PFSK-1 (cell line): Measurements from ENCODE around the gene DBNL.

Experiments
- FOXP2 ChIP-seq: optimal IDR thresholded peaks from 2 replicates; pipeline ENCODE3; 2011; ENCODE audit warnings: borderline replicate concordance, control low read depth, inconsistent platforms; ENCODE audit not compliant: insufficient read depth; ENCODE audit errors: extremely low read length, extremely low read depth
- POLR2AphosphoS5 ChIP-seq: IDR thresholded peaks from 2 replicates; pipeline ENCODE4 v1.6.1; 2012; ENCODE audit warnings: low read depth, mild to moderate bottlenecking, control low read depth, low read length, moderate library complexity
- SIN3A ChIP-seq: IDR thresholded peaks from 2 replicates; pipeline ENCODE4 v1.6.1; 2012; ENCODE audit warnings: mild to moderate bottlenecking, low read length, moderate library complexity, borderline replicate concordance; ENCODE audit not compliant: insufficient read depth
- TAF1 ChIP-seq: IDR thresholded peaks from 2 replicates; pipeline ENCODE4 v1.6.1; 2012; ENCODE audit warnings: low read length, control low read depth, borderline replicate concordance; ENCODE audit not compliant: insufficient read depth
- TF ChIP-seq, protein P1 (sequence below), 2 experiments: IDR thresholded peaks; 2 replicates each; pipeline versions ENCODE4 v1.6.1 to v1.8.0; 2011 to 2012; ENCODE audit warnings: low read depth in 2 of 2, low read length in 2 of 2, control low read depth in 1 of 2, inconsistent platforms in 1 of 2, mild to moderate bottlenecking in 1 of 2, moderate library complexity in 1 of 2; ENCODE audit not compliant: insufficient read depth in 1 of 2

The DBNL gene

GRCh38 chr7:44060948-44061644 lies 16.6 kb downstream of the DBNL start:
- TF ChIP-seq TAF1 (no peak), POLR2AphosphoS5 (no peak), SIN3A (no peak), FOXP2 (no peak)
- TF ChIP-seq, protein P1, sequence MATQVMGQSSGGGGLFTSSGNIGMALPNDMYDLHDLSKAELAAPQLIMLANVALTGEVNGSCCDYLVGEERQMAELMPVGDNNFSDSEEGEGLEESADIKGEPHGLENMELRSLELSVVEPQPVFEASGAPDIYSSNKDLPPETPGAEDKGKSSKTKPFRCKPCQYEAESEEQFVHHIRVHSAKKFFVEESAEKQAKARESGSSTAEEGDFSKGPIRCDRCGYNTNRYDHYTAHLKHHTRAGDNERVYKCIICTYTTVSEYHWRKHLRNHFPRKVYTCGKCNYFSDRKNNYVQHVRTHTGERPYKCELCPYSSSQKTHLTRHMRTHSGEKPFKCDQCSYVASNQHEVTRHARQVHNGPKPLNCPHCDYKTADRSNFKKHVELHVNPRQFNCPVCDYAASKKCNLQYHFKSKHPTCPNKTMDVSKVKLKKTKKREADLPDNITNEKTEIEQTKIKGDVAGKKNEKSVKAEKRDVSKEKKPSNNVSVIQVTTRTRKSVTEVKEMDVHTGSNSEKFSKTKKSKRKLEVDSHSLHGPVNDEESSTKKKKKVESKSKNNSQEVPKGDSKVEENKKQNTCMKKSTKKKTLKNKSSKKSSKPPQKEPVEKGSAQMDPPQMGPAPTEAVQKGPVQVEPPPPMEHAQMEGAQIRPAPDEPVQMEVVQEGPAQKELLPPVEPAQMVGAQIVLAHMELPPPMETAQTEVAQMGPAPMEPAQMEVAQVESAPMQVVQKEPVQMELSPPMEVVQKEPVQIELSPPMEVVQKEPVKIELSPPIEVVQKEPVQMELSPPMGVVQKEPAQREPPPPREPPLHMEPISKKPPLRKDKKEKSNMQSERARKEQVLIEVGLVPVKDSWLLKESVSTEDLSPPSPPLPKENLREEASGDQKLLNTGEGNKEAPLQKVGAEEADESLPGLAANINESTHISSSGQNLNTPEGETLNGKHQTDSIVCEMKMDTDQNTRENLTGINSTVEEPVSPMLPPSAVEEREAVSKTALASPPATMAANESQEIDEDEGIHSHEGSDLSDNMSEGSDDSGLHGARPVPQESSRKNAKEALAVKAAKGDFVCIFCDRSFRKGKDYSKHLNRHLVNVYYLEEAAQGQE (IDR thresholded peaks at IDR 0.05; ENCODE audit: insufficient read depth in 1 of 2, low read depth in 2 of 2, low read length in 2 of 2): no peak

DNA sequence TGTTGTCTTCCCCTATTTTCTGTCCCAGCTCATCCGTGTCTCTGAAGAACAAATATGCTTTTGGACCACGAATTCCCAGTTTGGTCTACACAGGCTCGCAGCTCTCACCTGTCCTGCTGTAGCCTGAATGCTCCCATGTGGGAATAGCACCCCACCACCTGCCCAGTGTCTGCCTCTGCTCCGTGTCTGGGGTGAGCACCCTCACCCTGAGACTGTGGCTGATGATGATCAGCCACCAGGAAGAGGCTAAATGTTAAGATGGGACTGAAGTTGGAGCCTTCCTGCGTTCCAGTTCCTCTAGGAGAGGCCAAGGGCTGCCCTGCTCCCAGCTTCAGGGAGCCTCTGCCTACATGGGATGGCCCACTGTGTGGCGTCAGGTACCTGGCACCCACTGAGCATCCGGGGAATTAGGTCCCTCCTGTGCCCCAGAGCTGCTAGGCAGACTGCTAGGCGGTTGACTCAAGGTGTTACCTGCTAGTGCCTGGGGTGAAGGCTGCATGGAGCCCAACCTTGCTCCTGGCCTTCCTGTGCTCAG lies 17.2 kb downstream of the DBNL start:
- TF ChIP-seq, protein P1 (IDR thresholded peaks at IDR 0.05; ENCODE audit: insufficient read depth in 1 of 2, low read depth in 2 of 2, low read length in 2 of 2): no peak
- no peak for TF ChIP-seq SIN3A
- no peak for TF ChIP-seq FOXP2
- TF ChIP-seq POLR2AphosphoS5: no peak
- no peak for TF ChIP-seq TAF1

DNA sequence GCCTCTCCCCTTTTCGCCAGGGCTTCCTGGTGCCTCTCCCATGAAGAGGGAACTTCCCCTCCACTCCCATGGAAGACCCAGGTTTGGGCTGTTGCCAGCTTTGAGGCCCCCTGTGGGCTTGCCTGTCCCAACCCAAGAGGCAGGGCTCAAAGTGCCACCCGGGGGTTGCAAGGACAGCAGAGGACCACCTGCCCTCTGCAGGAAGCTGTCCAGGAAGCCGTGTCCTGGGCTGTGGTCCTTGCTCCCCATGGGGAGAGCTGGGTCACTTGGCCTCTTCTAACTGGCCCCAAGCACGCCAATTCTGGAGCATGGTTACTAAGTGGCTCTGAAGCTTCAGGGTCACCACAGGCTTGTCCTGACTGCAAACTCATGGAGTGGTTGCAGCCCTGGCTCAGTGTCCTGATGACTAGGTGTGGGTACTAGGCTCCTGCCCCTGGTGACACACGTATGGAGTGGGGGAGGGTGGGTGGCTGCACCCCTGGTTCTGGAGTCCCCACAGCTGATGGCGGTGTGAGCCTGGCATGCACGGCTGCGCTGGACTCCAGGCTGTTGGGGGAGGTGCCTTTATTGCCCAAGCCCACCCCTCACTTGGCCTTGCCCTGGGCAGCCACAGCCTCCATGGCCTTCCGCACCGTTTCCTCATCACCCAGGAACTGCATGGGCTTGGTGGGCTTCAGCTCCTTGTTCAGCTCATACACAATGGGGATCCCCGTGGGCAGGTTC lies 17.8 kb downstream of the DBNL start:
- TF ChIP-seq POLR2AphosphoS5 (no peak), SIN3A (no peak), TAF1 (no peak), FOXP2 (no peak)
- TF ChIP-seq, protein P1 (IDR thresholded peaks at IDR 0.05; ENCODE audit: insufficient read depth in 1 of 2, low read depth in 2 of 2, low read length in 2 of 2): no peak

GRCh38 chr7:44062903-44063295 lies 18.4 kb downstream of the DBNL start:
- no peak for TF ChIP-seq POLR2AphosphoS5
- TF ChIP-seq SIN3A: no peak
- no peak for TF ChIP-seq FOXP2
- TF ChIP-seq, protein P1 (IDR thresholded peaks at IDR 0.05; ENCODE audit: insufficient read depth in 1 of 2, low read depth in 2 of 2, low read length in 2 of 2): no peak
- no peak for TF ChIP-seq TAF1
